H9 (cell line): ENCODE results near the gene ZFPL1. TPM values are rescaled to one million over a fixed set of nuclear protein-coding genes. Genes with fewer than 3 reads are reported as not detected.

Experiments used
- DNase-seq: peaks from one replicate; pipeline ENCODE4 v3.0.0-alpha.2; 2017
- H2AFZ ChIP-seq: one replicate; pipeline ENCODE4 v1.6.1; 2013; ENCODE audit warnings: mild to moderate bottlenecking, low read length, control low read depth, moderate library complexity
- H2AK5ac ChIP-seq: 2 replicates; pipeline ENCODE4 v1.6.1; 2013; ENCODE audit warnings: low read length, control low read depth, mixed read lengths; ENCODE audit not compliant: insufficient read length
- H2BK120ac ChIP-seq: one replicate; pipeline ENCODE4 v1.6.1; 2013; ENCODE audit warnings: low read depth, mild to moderate bottlenecking, low read length, control low read depth, inconsistent platforms; ENCODE audit not compliant: poor library complexity, severe bottlenecking
- H2BK12ac ChIP-seq: 2 replicates; pipeline ENCODE4 v1.6.1; 2013; ENCODE audit warnings: low read length, control low read depth, mixed read lengths, low read depth; ENCODE audit not compliant: insufficient read length
- H2BK15ac ChIP-seq: 2 replicates; pipeline ENCODE4 v1.6.1; 2013; ENCODE audit warnings: low read depth, low read length, control low read depth
- H2BK20ac ChIP-seq: one replicate; pipeline ENCODE4 v1.6.1; 2013; ENCODE audit warnings: low read depth, mild to moderate bottlenecking, low read length, control low read depth, inconsistent platforms; ENCODE audit not compliant: poor library complexity, severe bottlenecking
- H2BK5ac ChIP-seq: 2 replicates; pipeline ENCODE4 v1.6.1; 2013; ENCODE audit warnings: low read length, control low read depth, mixed read lengths; ENCODE audit not compliant: insufficient read length
- H3K14ac ChIP-seq: 2 replicates; pipeline ENCODE4 v1.6.1; 2013; ENCODE audit warnings: low read length, control low read depth; ENCODE audit not compliant: insufficient read depth
- H3K18ac ChIP-seq: 2 replicates; pipeline ENCODE4 v1.6.1; 2013; ENCODE audit warnings: low read depth, mild to moderate bottlenecking, mixed read lengths, low read length, control low read depth; ENCODE audit not compliant: insufficient read length
- H3K23ac ChIP-seq: 2 replicates; pipeline ENCODE4 v1.6.1; 2013; ENCODE audit warnings: low read length, control low read depth, mixed read lengths, low read depth; ENCODE audit not compliant: insufficient read length
- H3K23me2 ChIP-seq: 2 replicates; pipeline ENCODE4 v1.6.1; 2013; ENCODE audit warnings: low read depth, mild to moderate bottlenecking, mixed read lengths, low read length, control low read depth; ENCODE audit not compliant: insufficient read length, poor library complexity, severe bottlenecking
- H3K27ac ChIP-seq: 2 replicates; pipeline ENCODE4 v1.5.1; 2013; ENCODE audit warnings: low read length, control low read depth, mixed read lengths, low read depth; ENCODE audit not compliant: insufficient read length
- H3K27me3 ChIP-seq: 2 replicates; pipeline ENCODE4 v1.6.1; 2013; ENCODE audit warnings: low read length, control low read depth, inconsistent platforms; ENCODE audit not compliant: insufficient read depth
- H3K4ac ChIP-seq: 2 replicates; pipeline ENCODE4 v1.6.1; 2013; ENCODE audit warnings: low read depth, mild to moderate bottlenecking, control low read depth, inconsistent platforms, low read length, moderate library complexity
- H3K4me1 ChIP-seq: 2 replicates; pipeline ENCODE4 v1.6.1; 2013; ENCODE audit warnings: low read length, control low read depth, inconsistent platforms; ENCODE audit not compliant: insufficient read depth
- H3K4me2 ChIP-seq: 2 replicates; pipeline ENCODE4 v1.6.1; 2013; ENCODE audit warnings: low read length, control low read depth, mixed read lengths; ENCODE audit not compliant: insufficient read length, insufficient read depth
- H3K56ac ChIP-seq: 2 replicates; pipeline ENCODE4 v1.6.1; 2013; ENCODE audit warnings: low read depth, mild to moderate bottlenecking, mixed read lengths, low read length, control low read depth; ENCODE audit not compliant: insufficient read length
- H3K79me1 ChIP-seq: 2 replicates; pipeline ENCODE4 v1.6.1; 2013; ENCODE audit warnings: low read depth, mild to moderate bottlenecking, moderate library complexity, low read length, control low read depth, inconsistent platforms; ENCODE audit not compliant: insufficient read depth, poor library complexity, severe bottlenecking
- H3K79me2 ChIP-seq: 2 replicates; pipeline ENCODE4 v1.6.1; 2013; ENCODE audit warnings: low read length, control low read depth, inconsistent platforms; ENCODE audit not compliant: insufficient read depth
- H3K9ac ChIP-seq: 2 replicates; pipeline ENCODE4 v1.6.1; 2013; ENCODE audit warnings: low read length, control low read depth, mixed read lengths; ENCODE audit not compliant: insufficient read length; ENCODE audit errors: extremely low read depth
- H3K9me3 ChIP-seq: one replicate; pipeline ENCODE4 v1.6.1; 2013; ENCODE audit warnings: low read depth, low read length, inconsistent platforms; ENCODE audit not compliant: control insufficient read depth
- H3T11ph ChIP-seq: one replicate; pipeline ENCODE4 v1.6.1; 2013; ENCODE audit warnings: mild to moderate bottlenecking, low read length, control low read depth, inconsistent platforms
- H4K20me1 ChIP-seq: one replicate; pipeline ENCODE4 v1.6.1; 2013; ENCODE audit not compliant: control insufficient read depth, insufficient read length, insufficient read depth
- H4K5ac ChIP-seq: 2 replicates; pipeline ENCODE4 v1.6.1; 2013; ENCODE audit warnings: low read depth, mild to moderate bottlenecking, mixed read lengths, low read length, control low read depth; ENCODE audit not compliant: insufficient read length
- H4K8ac ChIP-seq: replicated peaks from 2 replicates; pipeline ENCODE4 v1.6.1; 2013; ENCODE audit warnings: low read length, control low read depth, mixed read lengths, low read depth; ENCODE audit not compliant: insufficient read length
- H4K91ac ChIP-seq: 2 replicates; pipeline ENCODE4 v1.6.1; 2013; ENCODE audit warnings: low read depth, mild to moderate bottlenecking, moderate library complexity, mixed read lengths, low read length, control low read depth; ENCODE audit not compliant: insufficient read length
- H3K27ac Mint-ChIP-seq, 3 experiments: 2 replicates in 2 of 3; 3 replicates in 1 of 3; pipeline ENCODE4 v1.8.0; 2020 to 2021; ENCODE audit warnings: mixed read lengths in 3 of 3, mild to moderate bottlenecking in 1 of 3, moderate library complexity in 1 of 3
- H3K27me3 Mint-ChIP-seq: 2 replicates; pipeline ENCODE4 v1.8.0; 2021; ENCODE audit warnings: low read depth, mild to moderate bottlenecking, moderate library complexity, mixed read lengths
- H3K36me3 Mint-ChIP-seq, 3 experiments: 2 replicates in 2 of 3; 3 replicates in 1 of 3; pipeline ENCODE4 v1.8.0; 2020 to 2021; ENCODE audit warnings: low read depth in 3 of 3, mixed read lengths in 3 of 3; ENCODE audit not compliant: insufficient read depth in 1 of 3
- H3K4me1 Mint-ChIP-seq, 2 experiments: 2 replicates each; pipeline ENCODE4 v1.8.0; 2020; ENCODE audit warnings: mixed read lengths in 2 of 2
- H3K4me3 Mint-ChIP-seq, 2 experiments: 2 replicates in 1 of 2; 3 replicates in 1 of 2; pipeline ENCODE4 v1.8.0; 2020 to 2021; ENCODE audit warnings: mild to moderate bottlenecking in 2 of 2, mixed read lengths in 2 of 2, moderate library complexity in 1 of 2
- H3K9me3 Mint-ChIP-seq, 2 experiments: 2 replicates in 1 of 2; 3 replicates in 1 of 2; pipeline ENCODE4 v1.8.0; 2020; ENCODE audit warnings: mild to moderate bottlenecking in 2 of 2, mixed read lengths in 2 of 2, moderate library complexity in 1 of 2
- CTCF ChIP-seq: fragments of 200-600 bp; sonication (generic); conservative IDR thresholded peaks from 3 replicates; pipeline ENCODE4 v1.8.0; 2021; ENCODE audit warnings: antibody characterized with exemption, mild to moderate bottlenecking
- WGBS: extraction: QIAGEN DNeasy Blood & Tissue Kit; methylation state at CpG from one replicate; pipeline ENCODE4 v1.1.7; 2013; ENCODE audit warnings: missing lambda C conversion rate, low lambda C conversion rate, mixed read lengths; ENCODE audit not compliant: insufficient read length; ENCODE audit errors: extremely low coverage; 5-methylcytosine and 5-hydroxymethylcytosine counted together
- total RNA-seq: library from RNA; stranded (reverse); gene quantifications from 2 replicates; pipeline ENCODE4 v1.2.1, GENCODE V29; 2021

Gene ZFPL1
- total RNA-seq, 1 experiment from 2014 or later, result 24.2 TPM

DNA sequence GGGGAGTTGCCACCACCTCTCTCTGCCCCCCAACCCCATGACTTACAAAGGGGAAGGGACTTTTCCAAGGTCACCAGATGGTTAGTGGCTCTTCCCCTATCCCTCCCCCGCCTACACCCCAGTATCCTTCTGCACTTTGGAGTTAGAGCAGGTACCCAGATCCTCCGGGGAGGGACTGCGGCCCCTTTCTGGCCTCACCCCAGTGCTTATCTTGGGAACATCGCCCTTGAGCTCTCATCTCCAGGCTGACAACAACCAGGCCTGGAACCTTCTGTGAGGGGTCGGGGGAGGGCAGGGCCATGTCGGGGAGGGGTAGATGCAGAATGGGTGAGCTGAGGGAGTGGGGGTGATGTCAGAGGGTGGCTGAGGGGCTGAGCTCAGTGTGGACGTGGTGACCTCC is 18.2 kb upstream of the ZFPL1 start:
- H3K4me1 ChIP-seq, result peaks cover 6% of the 10 kb centered on the region; the same call in 1 of the 2 replicates
- H3K23ac ChIP-seq, result no peak overlapping the region
- H3K18ac ChIP-seq, result peak overlapping the region; percentile 69
- TF ChIP-seq CTCF, result no peak
- H3K14ac ChIP-seq, result 0 out of 2 replicates have a peak overlapping the region, but pooled peaks have one; percentile 72
- H3K27ac ChIP-seq, result no peak overlapping the region
- H2BK15ac ChIP-seq, result no peak overlapping the region
- no peak overlapping the region for H2BK120ac ChIP-seq
- H3K79me1 ChIP-seq, result no peaks in the 10 kb centered on the region
- no peaks in the 10 kb centered on the region for H3K9me3 ChIP-seq
- H2BK20ac ChIP-seq, result no peak overlapping the region
- H4K91ac ChIP-seq, result peak overlapping the region; percentile 86
- peak overlapping the region; percentile 1 for H2BK12ac ChIP-seq
- H3K4me3 Mint-ChIP-seq, result peak overlapping the region in 1 of 2 experiments; percentile 68; a peak in 3 of 5 replicates
- H4K20me1 ChIP-seq, result no peaks in the 10 kb centered on the region
- no peaks in the 10 kb centered on the region for H3K27me3 ChIP-seq
- DNase-seq, result no peak
- H3T11ph ChIP-seq, result no peak overlapping the region
- peak overlapping the region in 2 of 3 experiments; percentile 77 to 98; a peak in 5 of 7 replicates for H3K27ac Mint-ChIP-seq
- no peak overlapping the region for H2AFZ ChIP-seq
- no peaks in the 10 kb centered on the region for H3K79me2 ChIP-seq
- H3K4ac ChIP-seq, result no peak overlapping the region
- H4K8ac ChIP-seq, result no peak overlapping the region
- H3K23me2 ChIP-seq, result no peaks in the 10 kb centered on the region
- H3K27me3 Mint-ChIP-seq, result peaks cover 2% of the 10 kb centered on the region
- no peak overlapping the region for H2BK5ac ChIP-seq
- no peaks in the 10 kb centered on the region for H3K9me3 Mint-ChIP-seq
- H3K56ac ChIP-seq, result no peak overlapping the region
- no peak overlapping the region for H3K4me2 ChIP-seq
- H3K4me1 Mint-ChIP-seq, result peaks cover 25 to 34% of the 10 kb centered on the region in 2 experiments
- H4K5ac ChIP-seq, result no peak overlapping the region
- no peak overlapping the region for H2AK5ac ChIP-seq
- WGBS, result no CpG with 5 or more reads among the region's 7 CpGs
- no peak overlapping the region for H3K9ac ChIP-seq
- no peaks in the 10 kb centered on the region for H3K36me3 Mint-ChIP-seq
